Suppressor macrophage treated with lipopolysaccharide for 1 hour (primary cell): ENCODE data around the gene WNK1.
"Not testable (repeated sequence)": the region's sequence is repeated elsewhere in the genome, so short reads cannot be mapped to it uniquely, and the experiment has no call there.

Source experiments
- DNase-seq, 3 donors: peaks; one replicate each; pipeline ENCODE4 v3.0.0-alpha.2; 2020 to 2022

Gene WNK1

DNA sequence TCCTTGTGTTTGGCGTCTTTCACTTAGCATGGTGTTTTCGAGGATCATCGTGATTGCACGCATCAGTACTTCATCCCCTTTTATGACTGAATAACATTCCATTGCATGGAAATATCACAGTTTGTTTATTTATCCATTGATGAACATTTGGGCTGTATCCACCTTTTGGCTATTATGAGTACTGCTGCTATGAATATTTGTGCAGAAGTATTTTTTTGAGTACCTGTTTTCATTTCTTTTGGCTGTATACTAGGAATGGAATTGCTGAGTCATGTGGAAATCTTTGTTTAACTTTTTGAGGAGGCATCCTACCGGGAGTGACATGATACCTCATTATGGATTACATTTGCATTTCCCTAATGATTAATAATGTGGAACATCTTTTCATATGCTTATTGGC is 66.4 kb downstream of the WNK1 start:
- no peak for DNase-seq

DNA sequence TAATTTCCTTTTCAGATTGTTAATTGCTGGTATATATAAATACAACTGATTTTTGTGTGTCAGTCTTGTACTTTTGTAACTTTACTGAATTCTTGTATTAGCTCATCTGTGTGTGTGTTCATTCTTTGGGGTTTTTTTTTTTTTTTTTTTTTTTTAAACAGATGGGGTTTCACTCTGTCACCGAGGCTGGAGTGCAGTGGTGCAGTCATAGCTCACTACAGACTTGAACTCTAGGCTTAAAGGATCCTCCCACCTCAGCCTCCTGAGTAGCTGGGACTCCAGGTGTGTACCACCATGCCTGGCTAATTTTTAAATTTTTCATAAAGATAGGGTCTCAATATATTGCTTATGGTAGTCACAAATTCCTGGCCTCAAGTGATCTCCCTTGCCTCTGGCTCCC is 68.0 kb downstream of the WNK1 start:
- peak in 1 of 3 donors; percentile 25 for DNase-seq

DNA sequence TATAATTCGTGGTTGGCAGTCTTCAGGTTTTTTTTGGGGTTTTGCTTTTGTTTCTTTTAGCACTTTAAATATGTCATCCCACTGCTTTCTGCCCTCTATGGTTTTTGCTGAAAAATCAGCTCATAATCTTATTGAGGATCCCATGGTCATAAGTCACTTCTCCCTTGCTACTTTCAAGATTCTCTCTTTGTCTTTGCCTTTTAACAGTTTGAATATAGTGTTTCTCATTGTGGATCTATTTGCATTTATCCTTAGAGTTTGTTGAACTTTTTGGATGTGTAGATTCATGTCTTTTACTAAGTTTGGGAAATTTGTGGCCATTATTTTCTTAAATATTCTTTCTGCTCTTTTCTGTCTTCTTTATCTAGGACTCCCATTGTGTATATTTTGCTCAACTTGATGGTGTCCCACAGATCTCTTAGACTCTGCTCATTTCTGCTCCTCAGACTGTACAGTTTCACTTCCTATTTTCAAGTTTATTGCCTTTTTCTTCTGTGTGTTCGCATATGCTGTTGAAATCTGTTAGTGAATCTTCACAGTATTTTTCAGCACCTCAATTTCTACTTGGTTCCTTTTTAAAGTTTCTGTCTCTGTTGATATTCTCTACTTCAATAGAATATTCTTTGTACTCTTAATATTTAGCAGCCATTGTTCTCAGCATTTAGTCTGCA is 70.8 kb downstream of the WNK1 start:
- DNase-seq: peak; percentile 44 to 85 (median 84)

DNA sequence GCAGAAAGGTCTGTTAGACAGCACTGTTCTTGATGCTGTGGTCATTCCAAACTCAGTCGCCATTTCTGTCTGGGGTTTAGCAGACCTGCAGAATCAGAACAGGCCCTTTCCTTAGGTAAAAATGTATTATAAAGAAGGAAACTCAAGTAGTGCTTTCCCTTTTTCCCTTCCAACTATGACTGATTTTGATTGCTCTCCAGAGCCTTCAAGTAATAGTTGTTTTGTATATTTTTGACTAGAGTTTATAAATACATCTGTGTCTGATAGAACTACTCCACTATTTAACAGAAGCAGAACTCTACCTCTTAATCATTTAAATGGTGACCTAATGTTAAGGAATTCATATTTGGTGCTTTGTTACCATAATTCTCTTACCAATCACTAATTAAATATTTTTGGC is 74.0 kb downstream of the WNK1 start:
- DNase-seq: no peak

DNA sequence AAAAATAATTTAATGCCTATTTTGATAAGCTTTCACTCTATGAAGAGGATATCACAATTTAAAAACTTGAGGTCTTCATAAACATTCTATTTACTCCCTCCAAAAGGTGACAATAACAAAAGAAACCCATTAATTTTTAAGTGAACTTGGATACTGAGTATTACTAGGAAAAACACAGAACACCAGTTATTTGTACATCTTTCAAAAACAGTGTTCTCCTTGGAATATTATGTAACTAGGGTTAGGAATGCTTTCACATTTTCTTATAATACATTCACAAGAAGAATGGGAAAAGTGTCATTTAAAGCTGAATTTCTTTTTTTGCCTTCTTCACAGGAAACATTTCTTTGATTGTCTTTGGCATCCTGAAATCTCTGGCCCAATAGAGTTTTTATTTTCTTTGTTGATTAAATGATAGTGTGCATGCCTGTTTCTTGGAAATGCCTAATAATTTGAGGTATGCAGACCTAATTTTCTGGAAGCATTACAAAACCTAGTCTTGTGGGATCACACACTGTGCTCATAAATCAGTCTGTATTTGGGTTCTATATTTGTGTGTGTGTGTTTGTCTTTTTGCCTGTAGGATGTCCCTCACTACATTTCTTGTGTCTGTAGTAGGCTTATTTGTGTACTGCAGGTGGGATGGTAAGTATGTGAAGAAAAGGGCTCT is 76.5 kb downstream of the WNK1 start:
- no peak for DNase-seq

DNA sequence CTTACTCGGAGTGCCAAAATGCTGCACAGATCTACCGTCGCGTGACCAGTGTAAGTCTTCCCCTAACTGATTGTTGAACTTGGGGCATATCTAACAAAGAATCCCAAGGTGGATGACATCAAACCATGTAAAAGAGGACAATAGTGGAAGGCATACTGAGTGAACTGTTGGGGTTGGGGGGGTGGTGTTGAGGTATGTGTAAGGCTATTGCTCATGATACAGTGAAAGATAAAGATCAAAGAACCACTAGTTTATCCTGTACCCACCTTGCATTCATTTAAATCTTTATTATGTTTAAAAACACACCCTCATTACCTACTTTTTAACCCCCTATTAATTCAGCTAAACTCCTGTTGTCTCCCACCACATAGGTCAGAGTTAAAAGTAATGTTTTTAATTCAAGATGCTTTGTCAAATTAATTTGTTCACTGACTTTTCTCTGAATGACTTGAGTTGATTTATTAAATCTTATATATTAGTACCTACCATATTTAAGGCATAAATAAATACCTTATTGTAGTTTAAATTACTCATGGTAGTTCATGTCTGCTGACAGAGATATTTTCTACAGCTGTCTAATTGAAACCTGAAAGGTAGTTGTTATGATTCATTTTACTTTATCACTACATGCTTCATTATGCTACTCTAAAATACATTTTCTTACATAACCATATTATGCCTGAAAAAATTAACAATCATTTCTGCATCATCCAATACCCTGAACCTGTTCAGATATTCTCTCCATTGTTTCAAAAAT is 77.9 kb downstream of the WNK1 start:
- DNase-seq: no peak

DNA sequence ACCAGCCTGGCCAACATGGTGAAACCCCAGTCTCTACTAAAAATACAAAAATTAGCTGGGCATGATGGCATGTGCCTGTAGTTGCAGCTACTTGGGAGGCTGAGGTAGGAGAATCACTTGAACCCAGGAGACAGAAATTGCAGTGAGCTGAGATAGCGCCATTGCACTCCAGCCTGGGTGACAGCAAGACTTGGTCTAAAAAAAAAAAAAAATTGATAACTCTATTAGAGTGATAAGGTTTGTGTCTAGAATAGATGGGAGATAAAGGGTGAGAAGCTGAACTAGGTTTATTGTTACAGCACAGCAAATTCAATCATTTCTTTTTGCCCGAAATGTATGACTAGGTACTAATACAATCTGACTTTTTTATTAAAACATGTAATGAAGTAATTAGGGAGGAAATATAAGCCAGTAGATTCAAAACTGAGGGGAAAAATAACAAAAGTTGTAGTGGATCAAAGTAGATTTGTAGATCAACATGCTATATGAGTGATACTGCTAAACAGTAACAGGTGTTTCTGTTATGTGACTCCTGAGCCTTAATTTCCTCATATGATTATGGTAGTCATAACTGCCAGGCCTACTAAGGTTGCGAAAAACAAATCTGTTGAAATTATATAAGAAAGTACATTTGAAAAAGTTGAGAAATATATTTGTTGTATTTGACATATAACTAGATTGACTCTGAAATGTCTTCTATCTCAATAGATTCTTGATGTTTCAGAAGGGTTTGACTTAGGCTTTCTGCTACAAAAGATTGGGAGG is 83.6 kb downstream of the WNK1 start:
- DNase-seq: no peak

DNA sequence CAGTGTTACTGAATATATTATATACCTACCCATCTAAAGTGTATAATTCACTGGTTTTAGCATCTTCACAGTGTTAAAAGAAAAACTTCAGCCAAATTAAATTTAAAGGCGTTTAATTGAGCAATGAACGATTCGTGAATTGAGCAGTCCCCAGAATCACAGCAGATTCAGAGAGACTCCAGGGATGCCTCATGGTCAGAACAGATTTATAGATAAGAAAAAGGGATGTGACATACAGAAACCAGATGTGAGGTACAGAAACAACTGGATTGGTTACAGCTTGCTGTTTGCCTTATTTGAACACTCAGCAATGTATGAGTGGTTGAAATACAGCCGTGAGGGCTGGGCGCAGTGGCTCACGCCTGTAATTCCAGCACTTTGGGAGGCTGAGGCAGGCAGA is 84.6 kb downstream of the WNK1 start:
- DNase-seq: no peak

DNA sequence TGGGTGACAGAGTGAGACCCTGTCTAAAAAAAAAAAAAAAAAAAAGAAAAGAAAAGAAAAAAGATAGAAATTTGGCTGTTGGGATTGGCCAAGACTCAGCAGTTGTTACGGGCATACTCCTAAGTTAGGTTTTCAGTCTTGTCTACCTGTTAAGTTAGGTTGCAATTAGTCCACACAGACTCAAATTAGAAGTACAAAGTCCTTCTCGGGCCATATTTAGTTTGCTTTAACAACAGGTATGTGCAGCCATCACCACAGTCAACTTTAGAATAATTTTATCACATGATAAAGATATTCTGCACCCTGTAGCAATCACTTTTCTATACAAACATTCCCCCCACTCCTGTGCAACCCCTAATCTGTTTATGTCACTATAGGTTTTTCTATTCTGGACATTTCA is 85.2 kb downstream of the WNK1 start:
- no peak for DNase-seq

DNA sequence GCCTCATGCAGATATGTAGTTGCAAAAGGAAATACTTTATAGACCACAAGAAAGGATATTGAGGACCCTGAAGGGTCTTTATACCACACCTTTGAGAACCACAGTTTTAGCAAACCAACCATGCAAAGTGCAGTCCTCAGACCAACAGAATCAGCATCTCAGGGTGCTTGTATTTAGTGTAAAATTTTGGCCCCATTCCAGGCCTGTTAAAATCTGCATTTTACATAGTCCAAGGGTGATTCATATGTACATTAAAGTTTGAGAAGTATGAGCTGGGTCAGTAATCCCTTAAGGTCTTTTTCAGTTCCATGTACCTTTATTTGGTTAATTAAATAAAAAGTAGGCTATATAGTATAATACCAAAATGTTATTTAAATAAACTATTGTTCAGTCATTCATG is 91.2 kb downstream of the WNK1 start:
- DNase-seq: no peak

DNA sequence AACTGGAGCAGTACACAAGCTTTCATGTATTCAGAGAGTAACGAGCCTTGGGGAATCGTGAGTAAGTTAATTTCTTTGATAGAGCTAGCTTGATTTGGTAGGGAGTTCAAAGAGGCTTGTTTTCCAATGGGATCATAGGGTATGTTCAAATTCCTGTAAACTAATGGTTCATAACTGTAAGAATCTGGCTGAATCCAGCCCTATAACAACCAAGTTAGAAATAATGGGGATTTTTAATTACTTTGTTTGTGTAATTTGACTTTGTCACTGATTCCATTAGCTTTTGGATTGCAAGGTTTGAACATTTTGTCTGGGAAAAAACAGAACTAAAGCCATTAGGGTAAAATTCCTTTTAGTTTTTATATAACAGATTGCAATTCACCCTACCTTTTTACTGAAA is 94.0 kb downstream of the WNK1 start:
- no peak for DNase-seq

DNA sequence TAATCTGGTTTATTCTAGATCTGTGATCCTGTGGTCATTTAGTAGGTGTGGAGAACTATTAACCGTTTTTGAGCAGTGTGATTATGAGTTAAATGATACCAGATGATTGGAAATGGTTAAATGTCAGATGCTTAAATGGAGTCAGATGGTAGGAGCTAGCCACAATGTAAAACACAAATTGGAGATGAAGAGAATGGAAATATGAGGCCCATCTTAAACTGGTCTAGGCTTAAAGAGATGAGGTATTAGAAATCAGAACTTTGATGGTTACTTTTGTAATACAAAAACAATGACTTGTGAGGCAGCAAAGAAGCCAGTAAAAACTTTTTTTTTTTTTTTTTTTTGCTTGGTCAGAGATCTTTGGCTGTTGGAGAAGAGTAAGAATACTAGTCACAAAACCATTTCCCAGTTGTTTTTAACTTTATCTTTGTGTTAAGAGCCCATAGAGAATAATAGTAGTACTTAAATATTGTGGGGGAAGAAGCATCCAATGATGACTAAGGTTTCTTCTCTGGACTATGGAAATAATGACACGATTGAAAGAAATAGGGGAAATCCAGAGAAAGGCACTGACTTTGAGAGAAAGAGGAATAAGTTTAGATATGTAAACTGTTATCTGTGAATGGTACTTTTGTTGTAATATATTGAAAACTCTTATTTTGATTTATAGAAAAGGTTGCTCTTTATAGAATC is 95.9 kb downstream of the WNK1 start:
- DNase-seq: peak; percentile 64 to 92 (median 89)

DNA sequence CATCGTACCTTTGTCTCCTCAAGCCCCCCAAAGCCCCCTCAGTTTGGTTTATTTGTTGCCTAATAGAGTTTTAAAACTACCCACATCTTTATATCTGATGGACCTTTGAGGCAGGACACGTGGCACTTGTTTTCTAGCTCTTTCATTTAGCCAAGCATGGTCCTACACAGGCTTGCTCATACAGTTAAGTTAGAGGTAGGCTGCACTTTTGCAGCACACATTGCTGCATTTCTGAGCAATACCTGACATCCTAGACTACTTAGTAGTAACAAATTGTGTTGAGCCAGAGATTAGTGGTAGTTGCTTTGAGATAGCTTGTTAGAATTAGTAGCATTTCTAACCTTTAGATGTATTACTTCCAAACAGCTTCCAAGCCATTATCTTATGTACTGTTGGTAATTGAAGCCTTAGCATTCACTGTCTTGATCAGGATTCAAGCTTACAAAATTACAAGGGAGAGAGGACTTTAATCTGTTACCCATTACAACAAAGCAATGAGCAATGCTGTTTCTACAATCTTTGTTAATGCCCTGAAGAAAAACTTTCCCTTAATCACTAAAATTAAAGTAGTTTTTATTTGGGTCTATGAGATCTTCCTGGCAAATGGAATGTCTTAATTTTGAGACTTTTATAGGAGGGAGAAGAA is 96.6 kb downstream of the WNK1 start:
- DNase-seq: no peak

DNA sequence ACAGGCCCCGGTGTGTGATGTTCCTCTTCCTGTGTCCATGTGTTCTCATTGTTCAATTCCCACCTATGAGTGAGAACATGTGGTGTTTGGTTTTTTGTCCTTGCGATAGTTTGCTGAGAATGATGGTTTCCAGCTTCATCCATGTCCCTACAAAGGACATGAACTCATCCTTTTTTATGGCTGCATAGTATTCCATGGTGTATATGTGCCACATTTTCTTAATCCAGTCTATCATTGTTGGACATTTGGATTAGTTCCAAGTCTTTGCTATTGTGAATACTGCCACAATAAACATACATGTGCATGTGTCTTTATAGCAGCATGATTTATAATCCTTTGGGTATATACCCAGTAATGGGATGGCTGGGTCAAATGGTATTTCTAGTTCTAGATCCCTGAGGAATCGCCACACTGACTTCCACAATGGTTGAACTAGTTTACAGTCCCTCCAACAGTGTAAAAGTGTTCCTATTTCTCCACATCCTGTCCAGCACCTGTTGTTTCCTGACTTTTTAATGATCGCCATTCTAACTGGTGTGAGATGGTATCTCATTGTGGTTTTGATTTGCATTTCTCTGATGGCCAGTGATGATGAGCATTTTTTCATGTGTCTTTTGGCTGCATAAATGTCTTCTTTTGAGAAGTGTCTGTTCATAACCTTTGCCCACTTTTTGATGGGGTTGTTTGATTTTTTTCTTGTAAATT is 97.5 kb downstream of the WNK1 start:
- DNase-seq: not testable (repeated sequence)

DNA sequence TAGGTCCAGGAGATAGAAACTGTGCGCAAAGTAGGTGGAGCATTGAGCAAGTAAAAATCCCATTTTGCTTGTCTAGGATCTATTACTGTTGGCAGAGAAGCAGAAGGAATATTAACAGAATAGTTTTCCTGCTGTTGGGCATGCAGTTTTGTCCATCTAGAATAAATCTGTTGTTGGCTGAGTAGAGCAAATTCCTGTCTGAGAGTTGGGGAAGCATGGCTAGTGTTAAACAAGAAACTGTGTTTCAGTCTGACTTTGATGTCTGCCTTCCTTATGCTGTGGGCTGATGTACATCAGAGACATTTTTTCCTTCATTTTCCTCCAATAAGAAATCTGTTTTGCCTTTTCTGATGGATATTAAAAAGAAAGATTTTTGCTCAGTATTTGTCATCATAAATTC is 99.0 kb downstream of the WNK1 start:
- DNase-seq: no peak

DNA sequence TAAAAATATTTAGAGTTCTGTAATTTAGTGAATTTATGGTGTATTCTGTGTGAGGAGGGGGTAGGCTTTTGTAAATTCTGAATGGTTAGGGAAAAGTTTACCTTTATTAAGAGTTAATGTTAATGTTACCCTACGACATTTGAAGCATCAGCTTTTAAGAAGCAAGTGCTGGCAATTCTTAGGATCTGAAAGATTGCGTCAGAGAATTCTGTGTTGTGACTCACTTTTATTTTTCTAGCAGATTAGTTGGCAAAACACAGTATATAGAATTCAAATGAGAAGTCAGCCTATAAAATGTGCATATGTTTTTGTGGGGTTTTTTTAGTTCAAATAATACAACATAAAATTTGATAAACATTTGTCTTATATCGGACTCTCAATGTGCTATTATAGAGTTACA is 99.5 kb downstream of the WNK1 start:
- peak; percentile 48 to 81 (median 81) for DNase-seq

DNA sequence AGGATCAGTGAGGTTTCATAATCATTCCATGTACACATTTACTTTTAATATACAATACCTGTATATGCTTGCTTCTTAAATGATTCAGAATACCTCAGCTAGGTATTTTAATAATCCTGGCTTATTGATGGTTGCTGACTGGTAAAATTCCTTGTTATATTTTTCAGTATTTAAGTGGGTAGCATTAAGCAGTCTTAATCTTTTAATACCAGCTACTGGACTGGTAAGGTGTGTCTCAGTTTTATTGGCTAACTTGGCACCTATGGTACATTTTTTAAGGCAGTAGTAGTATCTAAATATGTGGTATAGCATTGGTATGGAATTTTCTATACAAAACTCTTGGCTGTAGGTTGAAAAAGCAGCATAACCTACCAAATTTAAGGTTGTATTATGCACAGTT is 100.5 kb downstream of the WNK1 start:
- DNase-seq: no peak

DNA sequence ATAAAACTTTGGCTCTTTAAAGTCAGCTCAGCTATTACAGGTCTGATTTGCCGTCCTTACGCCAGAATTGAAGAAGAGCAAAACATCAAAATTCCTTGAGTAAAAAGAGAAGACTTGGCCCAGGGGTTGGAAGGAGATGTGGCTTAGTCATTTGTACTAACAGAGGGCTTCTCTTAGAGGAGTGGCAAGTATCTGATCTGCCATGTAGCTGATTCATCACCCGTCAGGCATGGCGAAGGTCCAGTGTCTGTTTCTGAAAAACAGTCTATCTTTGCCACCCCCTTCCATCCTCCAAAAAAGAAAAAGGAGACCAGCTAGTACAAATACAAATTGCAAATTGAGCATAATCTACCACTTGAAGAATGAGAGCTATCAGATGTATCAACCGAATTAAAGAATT is 105.2 kb downstream of the WNK1 start:
- no peak for DNase-seq

DNA sequence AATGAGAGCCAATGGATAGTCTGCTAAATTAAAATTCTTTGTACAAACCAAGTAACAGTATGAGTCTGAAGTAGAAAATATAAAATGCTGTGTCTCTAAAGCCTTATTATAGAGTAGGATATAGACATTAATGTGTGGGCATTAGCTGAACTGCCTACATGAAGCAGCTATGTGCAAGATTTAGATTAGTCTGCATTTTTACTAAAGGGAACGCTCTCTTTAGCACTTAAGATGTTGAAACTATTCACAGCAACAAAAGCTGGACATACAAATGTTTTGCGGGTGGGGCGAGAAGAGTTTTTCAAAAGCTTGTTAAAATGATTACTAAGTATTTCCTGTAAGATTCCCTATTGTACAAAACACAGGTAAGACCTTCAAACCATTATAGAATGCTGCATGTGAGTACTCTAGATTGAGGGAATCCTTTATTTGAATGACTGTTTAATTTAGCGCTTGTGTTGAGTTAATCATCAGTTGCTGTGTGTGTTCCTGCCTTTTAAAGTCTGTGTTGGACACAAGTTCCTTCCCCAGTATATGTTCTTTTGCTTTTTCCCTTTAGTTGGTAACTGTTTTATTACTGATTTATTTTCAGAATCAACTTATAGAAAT is 110.0 kb downstream of the WNK1 start:
- no peak for DNase-seq

DNA sequence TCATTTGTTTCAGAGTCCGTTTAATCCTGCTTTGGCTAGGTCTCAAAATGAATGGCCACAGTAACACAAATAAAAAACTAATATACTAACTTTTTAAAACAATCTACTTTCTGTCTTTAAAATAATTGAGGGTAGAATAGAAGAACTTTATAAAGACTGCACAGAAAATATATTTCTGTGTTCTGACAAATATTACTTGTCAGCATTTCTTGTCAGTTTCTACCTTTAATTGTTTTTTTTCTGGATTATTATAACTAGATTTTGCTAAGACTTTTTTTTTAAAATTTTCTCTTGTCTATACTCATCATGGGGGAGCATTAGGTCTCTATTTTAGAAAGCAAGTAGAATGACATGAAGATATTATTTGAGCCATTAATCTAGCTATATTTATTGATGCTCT is 110.9 kb downstream of the WNK1 start:
- no peak for DNase-seq

DNA sequence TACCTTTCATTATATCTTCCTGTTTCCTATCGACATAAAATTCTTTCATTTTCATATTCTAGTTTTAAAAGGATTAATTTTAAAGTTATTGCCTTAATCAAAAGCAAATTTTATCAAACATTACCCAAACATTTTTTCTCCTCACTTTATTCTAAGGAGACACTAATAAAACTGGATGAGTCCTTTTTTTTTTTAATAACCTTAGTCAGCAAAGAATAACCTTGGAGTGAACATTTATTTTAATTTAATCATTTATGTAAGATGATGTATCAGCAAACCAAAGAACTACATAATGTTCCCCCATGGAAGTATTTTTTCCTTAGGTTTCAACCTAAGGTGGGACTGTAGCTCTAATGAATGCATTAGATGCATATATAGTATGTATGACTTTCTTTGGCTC is 113.2 kb downstream of the WNK1 start:
- no peak for DNase-seq
